Endothelial cell of umbilical vein (primary cell): ENCODE data around the gene COL23A1.

Source experiments
- CTCF ChIP-seq, 2 donors: IDR thresholded peaks; 1 replicate in 1 of 2; 2 replicates in 1 of 2; pipeline ENCODE4 v1.5.1; 2011; ENCODE audit warnings: low read length in 2 of 2, mild to moderate bottlenecking in 2 of 2, moderate library complexity in 2 of 2, control low read depth in 1 of 2, inconsistent platforms in 1 of 2, low read depth in 1 of 2; ENCODE audit not compliant: insufficient read depth in 1 of 2; ENCODE audit errors: extremely low read depth in 1 of 2
- EZH2 ChIP-seq: IDR thresholded peaks from 2 replicates; pipeline ENCODE4 v1.6.1; 2012; ENCODE audit warnings: borderline replicate concordance, low read depth, mild to moderate bottlenecking, moderate library complexity, low read length, inconsistent platforms; ENCODE audit not compliant: severe bottlenecking
- GATA2 ChIP-seq: IDR thresholded peaks from 2 replicates; pipeline ENCODE4 v1.7.0; 2011; ENCODE audit warnings: low read depth, mild to moderate bottlenecking, moderate library complexity, mixed read lengths, low read length; ENCODE audit not compliant: insufficient read length, insufficient read depth
- JUN ChIP-seq: IDR thresholded peaks from 2 replicates; pipeline ENCODE4 v1.6.1; 2011; ENCODE audit warnings: borderline replicate concordance, low read depth; ENCODE audit not compliant: insufficient read length, insufficient read depth
- POLR2A ChIP-seq: IDR thresholded peaks from 2 replicates; pipeline ENCODE4 v1.6.1; 2012; ENCODE audit warnings: low read depth, mild to moderate bottlenecking, control low read depth, low read length
- POLR2AphosphoS5 ChIP-seq: IDR thresholded peaks from 2 replicates; pipeline ENCODE4 v1.6.1; 2012; ENCODE audit warnings: low read depth, mild to moderate bottlenecking, control low read depth, low read length, moderate library complexity; ENCODE audit not compliant: insufficient read depth

- TF ChIP-seq CTCF (IDR thresholded peaks at IDR 0.05; ENCODE audit: extremely low read depth in 1 of 2, insufficient read depth in 1 of 2, low read depth in 1 of 2, low read length in 2 of 2) (no peak), JUN (no peak), EZH2 (no peak), POLR2AphosphoS5 (no peak), POLR2A (no peak), GATA2 (no peak)
These were observed 214.8 kb downstream of the COL23A1 start for GRCh38 chr5:178375348-178375747.
